ENCODE data around the gene FOXP4.

Gene FOXP4

GRCh38 chr6:41566961-41567360 is 20.8 kb downstream of the FOXP4 start:
- DNase-seq, result no peak

DNA sequence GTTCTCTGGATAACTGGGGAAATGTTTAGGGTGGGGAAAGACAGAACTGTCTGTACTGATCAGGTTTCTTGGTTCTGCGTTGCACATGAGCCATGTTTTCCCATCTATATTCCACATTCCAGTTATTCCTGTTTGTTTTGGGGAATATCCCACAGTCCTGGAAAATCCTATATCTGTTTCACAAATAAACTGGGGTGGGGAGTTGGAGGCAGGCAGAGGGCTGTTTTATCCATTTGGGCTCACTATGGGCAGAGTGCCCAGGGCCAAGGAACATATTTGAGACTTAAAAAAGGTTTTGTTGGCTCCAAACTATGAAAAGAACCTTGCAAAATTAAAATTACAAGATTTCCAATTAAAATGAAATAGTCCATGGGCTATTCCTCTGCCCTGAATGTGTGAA is 21.5 kb downstream of the FOXP4 start:
- DNase-seq, result no peak

- no peak for DNase-seq
Observed at GRCh38 chr6:41568202-41568584, 22.0 kb downstream of the FOXP4 start.

GRCh38 chr6:41568585-41569384 is 22.6 kb downstream of the FOXP4 start:
- no peak for DNase-seq

DNA sequence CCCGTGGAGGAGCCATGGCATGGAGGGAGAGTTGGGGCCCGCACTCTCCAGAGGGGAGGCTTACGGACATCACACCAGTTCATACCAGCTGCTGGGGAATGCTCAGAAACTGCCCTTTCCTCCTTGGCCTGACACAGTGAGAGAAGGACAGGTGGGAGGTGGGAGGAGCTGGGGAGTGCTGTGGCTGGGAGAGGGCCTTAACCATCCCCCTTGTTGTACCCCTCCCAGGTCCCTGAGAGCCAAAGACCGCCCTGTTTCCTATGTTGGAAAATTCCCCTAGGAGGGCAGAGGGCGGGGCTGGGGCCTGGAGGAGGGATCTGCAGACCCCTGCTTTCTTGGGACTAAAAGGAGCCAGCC is 24.1 kb downstream of the FOXP4 start:
- no peak for DNase-seq

GRCh38 chr6:41571021-41571780 is 25.0 kb downstream of the FOXP4 start:
- no peak for DNase-seq

DNA sequence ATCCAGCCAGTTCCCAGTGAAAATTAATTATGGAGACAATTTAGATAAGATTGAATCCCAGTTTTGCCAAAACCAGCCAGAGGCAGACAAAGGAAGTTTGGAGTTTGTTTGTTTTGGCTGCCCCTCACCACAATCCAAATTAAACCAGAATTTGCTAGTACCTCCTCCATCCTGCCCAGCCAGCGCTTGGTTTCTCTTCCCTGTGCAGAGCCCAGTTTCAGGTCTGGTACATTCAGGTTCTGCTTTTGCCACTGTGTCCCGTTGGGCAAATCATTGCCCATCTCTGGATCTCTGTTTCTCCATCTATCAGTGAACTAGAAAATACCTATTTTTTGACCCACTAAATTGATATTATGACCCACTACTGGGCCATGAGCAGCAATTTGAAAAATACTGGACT is 26.4 kb downstream of the FOXP4 start:
- DNase-seq, result no peak

- no peak for DNase-seq
Observed at GRCh38 chr6:41573276-41573675, 27.1 kb downstream of the FOXP4 start.

- DNase-seq, result no peak
Observed at GRCh38 chr6:41573985-41574384, 27.8 kb downstream of the FOXP4 start.

GRCh38 chr6:41575598-41575997 is 29.4 kb downstream of the FOXP4 start:
- no peak for DNase-seq

DNA sequence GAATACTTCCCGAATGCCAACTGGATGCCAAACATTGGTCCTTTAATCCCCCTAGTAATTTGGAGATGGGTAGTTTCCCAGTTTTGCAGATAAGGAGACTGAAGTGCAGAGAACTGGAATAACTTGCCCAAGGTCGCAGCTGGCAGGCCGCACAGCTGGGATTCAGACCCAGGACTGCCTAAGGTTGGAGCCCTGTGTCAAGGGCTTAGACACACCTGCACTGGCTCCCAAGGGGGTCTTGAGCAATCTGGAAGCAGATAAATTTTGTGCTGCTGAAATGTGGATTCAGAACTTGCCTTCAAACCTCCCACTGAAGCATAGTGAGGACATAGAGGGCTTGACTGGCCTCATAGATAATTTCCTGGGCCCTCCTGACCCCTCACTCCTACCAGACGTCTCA is 30.5 kb downstream of the FOXP4 start:
- no peak for DNase-seq

DNA sequence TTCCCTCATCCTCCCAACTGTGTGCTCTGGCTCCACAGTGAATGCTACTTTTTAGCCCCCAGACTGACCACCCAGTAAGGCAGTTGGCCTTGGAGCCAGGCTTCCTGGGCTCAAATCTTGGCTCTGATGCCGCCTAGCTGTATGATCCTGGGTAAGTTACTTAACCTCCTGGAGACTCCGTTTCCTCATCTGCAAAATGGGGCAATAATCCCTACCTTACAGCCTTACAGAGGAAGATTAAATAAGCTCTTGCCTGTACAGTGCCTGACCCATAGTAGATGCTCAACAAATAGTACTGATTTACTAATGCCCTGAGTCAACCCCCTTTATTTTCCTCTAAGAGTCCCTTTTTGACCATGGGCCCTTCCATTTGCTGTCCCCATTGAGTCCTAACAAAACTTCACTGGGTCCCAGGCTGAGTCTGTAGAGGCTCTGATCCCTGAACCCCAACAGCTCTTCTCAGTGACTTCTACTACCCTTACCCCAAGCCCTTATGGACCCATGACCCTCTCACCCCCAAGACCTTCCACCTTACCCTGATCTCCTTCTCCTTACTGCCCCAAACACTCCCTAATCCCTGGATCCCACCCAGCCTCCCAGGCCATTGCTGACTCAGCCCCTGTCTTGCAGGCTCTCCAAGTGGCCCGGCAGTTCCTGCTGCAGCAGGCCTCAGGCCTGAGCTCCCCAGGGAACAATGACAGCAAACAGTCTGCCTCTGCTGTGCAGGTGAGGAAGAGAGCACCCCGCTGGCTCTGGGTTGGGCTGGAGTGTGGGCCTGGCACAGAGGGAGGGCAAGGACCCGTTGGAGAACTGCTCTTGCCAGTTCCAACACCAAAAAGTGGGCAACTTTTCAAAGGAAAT is 31.4 kb downstream of the FOXP4 start:
- DNase-seq, result no peak

DNA sequence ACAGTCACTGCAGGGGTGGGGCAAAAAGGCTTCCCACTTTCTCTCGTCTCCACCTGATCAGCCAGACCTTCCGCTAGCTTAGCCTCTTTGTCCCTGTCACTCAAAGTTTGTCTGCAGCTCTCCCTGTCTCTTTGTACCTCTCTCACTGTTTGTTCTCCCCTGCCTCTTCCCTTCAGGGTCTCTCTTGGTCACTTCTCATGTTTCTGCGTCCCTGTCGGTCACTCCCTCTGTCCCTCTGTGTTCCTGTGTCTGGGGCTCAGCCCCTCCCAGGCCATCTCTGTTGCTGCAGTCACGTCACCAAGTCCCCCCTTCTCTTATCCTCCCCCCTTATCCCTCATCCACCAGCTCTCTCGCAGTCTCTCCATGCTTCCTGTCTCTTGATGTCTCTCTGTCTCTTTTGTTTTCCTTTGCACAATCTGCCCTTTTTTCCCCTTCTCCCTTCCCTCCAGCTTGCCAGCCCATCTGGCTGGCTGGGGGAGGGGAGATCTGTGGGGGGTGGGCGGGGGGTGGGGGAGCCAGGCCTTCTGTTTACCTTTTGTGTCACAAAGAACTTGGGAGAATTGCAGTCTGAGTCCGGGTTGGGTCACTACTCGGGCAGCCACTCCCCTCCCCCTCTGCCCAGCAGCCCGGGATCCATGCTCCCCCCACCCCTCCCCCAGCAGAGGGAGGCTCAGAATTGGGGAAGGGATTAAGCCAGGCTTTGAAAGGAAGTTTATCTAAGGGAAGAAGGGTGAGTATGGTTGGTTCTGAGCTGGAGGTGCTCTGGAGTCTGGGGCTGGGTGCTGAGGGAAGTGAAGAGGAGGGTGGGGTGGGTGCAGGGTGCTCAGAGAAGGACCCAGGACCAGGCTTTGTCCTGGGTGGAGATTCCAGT is 32.3 kb downstream of the FOXP4 start:
- DNase-seq, result no peak

DNA sequence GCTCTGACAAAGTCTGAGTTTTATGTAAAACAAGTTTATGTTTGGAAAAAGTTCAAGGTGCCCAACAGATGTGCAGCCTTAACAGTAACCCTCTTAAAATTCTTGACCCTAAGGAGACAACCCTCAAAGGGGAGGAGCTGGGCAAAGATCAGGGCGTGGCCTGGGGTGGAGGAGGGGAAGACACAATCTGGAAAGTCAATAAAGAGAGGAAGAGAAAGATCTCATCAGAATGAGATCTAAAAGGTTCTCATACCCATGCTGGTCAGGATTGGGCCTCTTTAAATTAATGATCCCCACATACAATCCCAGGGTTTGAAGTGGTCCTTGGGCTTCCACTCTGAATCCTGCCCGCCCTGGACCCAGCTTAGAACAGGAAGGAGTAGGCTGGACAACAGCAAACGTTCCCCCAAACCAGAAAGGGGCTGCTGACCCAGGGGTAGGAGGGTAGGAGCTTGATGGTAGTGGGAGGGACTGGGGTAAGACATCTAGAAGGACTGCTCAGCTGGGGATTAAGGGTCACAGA is 33.0 kb downstream of the FOXP4 start:
- DNase-seq, result no peak

DNA sequence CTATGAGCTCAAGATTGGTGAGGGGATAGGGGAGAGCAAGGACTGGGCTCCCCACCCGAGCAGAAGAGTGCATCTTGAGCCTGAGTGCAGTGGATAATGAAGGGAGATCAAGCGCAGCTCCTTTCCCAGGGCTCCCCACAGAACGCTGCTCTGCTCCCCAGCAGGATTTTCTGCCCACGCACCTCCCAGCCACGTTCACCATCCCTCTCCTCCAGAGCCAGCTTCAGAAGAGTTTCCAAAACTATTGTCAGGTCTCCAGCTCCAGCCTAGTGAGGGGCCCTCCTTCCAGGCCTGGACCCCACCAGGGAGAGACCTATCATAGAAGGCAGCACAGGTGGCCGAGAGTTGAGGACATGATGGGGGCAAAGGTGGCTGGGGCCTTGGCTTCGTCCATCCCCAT is 34.5 kb downstream of the FOXP4 start:
- no peak for DNase-seq

GRCh38 chr6:41581381-41581991 is 35.3 kb downstream of the FOXP4 start:
- DNase-seq, result no peak

- DNase-seq, result no peak
Observed at GRCh38 chr6:41582540-41582939, 36.4 kb downstream of the FOXP4 start.

DNA sequence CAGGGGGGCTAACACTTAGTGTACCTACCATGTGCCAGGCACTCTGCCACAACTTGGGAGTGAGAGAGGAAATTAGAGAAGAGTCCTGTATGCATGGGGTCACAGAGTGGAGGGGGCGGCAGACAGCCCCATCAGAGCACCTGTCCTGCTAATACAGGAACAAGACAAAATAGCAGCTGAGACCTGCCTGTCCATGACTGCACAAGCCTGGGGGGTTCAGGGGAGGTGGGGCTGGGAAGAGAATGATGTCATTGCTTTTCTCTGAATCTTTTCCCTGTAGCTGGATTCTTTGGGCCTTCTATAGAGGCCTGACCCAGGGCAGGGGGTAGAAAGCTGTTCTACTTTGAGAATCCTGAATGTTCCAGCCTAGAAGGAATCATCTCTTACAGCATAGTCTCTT is 37.4 kb downstream of the FOXP4 start:
- no peak for DNase-seq

- no peak for DNase-seq
Observed at GRCh38 chr6:41584205-41584604, 38.0 kb downstream of the FOXP4 start.

GRCh38 chr6:41584668-41585205 is 38.6 kb downstream of the FOXP4 start:
- DNase-seq, result no peak

DNA sequence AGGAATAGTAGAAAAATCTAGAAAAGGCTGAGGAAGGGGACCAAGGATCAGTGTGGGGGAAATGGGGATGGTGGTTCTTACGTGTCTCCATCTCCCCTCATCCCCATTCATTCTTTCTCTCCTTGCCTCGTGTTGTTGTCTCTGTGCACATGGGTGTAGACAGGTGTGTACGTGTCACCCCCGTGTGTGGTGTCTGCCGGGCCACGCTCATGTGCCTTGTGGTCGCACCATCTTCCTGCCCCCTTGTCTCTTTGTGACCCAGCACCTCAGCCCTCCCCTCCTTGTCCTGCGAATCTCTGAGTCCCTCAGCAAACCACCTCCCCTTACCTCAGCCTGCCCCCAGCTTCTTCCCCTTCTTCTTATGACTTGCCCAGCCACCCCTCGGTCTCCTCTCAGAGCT is 39.4 kb downstream of the FOXP4 start:
- DNase-seq, result no peak
